HL-60/S4 (cell line): ENCODE results near the gene FRG2C.
"Not testable (repeated sequence)": the region's sequence is repeated elsewhere in the genome, so short reads cannot be mapped to it uniquely, and the experiment has no call there.

Source experiments
- in situ Hi-C: fragments of 300-500 bp; cut with MboI; formaldehyde crosslinking; loops from 2 replicates; pipeline ENCODE4 v1.14.3; 2022; ENCODE audit warnings: low sequenced_read_pairs

The FRG2C gene

DNA sequence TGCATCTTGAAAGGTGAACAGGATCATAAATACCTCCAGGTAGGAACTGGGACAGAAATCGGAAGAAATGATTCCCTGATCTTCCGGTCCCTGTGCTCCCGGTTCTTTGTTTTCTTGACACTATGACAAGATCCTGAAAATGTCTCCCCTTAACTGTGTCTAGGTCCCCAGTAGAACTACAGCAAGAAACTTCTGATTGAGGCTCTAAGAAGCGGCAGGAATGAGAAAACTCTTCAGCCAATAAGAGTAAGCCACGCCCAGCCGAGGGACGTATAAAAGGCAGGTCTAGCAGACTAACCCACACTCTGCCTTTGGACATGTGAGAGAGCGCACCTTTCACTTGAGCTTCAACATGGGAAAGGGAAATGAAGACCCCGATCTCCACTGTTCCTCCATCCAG is at the start of gene FRG2C:
FRG2C (plus strand) TSS at position 301 of the 400 bp plus-strand sequence; CDS start at position 353, 52 bp downstream.
- in situ Hi-C loops: not testable (repeated sequence)

GRCh38 chr3:75618666-75619305 is 45.3 kb upstream of the FRG2C start:
- in situ Hi-C loops: not testable (repeated sequence)

GRCh38 chr3:75619481-75620031 is 44.6 kb upstream of the FRG2C start:
- in situ Hi-C loops: not testable (repeated sequence)

GRCh38 chr3:75621772-75622171 is 42.4 kb upstream of the FRG2C start:
- in situ Hi-C loops: not testable (repeated sequence)

DNA sequence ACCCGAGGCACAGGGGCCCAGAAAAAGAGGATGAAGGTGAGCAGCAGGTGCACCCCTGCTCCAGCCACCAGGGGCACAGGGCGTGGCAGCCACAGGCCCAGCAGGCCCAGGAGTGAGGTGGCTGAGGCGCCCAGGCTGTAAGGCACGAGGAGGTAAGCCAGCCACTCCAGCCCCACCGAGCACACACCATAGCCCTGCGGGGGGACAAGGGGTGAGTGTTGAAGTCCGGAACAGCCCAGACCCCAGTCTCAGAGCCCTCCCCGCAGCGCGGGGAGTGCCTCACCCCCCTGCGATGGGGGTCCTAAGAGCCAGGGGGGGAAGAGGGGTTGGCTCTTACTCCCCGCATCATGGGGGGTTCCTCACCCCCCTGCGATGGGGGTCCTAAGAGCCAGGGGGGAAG is 40.5 kb upstream of the FRG2C start:
- in situ Hi-C loops: not testable (repeated sequence)

DNA sequence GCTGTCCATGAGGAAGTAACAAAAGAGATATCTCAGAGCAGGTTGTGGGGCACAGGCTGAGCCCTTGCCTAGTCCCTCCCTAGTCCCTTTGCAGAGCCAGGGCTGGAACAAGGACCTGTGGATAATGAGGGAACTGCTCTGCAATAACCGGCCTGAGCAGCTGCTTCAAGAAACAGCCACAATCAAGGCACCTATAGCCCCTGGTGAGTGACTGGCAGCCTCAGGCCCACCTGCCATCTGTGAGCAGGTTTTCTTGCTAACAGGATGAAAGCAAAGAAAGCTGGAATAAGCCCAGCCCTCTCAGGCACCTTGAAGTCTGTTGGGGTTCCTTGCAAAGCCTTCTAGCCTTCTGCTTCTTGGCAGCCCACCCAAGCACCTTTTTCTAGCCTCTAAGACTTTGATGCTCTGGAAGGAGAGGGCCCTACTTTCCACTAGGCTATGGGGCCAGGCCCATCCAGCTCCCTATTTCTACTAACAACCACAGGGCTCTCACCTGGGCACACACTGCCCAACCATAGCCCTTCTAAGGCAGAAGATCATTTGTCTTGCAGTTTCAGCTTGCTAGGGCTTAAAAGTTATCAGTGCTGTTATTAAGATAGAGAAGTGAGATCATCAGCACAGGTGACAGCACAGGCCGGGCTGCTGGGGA is 33.1 kb upstream of the FRG2C start:
- in situ Hi-C loops: not testable (repeated sequence)

DNA sequence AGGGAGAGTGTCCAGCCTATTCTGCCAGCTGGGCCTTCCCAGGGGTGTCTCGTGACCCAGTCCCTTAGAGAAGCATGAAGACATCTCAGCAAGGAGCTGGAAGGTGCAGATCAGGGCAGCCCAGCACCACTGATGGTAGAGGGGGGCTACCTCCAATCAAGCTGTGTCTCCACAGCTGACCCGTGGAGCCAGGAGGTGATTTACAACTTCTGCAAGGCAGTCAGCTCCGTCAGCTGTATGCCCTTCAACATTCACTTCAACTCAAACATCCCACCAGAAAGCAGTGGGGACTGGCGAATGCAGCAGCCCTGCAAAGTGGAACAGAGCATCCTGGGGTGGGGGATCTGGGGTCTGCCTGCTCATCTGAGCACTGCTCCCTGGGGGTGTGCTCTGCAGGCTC is 32.6 kb upstream of the FRG2C start:
- in situ Hi-C loops: no loop called here

DNA sequence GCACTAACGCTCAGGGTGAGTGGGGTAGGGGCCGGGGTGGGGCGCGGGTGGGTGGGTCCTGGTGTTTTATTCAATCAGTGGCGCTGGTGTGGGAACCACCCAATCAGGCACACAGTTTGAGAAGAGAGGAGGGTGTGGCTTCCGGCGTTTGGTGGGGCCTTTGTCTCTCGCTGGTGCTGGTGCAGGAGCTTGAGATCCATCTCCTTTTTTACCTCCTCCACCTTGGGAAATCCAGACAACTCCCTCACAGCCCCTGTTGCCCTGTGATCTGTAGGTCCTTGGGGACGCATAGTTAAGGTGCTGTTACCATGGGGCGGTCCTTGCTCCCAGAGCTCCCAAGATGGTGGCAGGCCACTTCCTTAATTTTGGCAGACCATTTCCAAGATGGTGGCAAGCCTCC is 25.2 kb upstream of the FRG2C start:
- in situ Hi-C loops: not testable (repeated sequence)

DNA sequence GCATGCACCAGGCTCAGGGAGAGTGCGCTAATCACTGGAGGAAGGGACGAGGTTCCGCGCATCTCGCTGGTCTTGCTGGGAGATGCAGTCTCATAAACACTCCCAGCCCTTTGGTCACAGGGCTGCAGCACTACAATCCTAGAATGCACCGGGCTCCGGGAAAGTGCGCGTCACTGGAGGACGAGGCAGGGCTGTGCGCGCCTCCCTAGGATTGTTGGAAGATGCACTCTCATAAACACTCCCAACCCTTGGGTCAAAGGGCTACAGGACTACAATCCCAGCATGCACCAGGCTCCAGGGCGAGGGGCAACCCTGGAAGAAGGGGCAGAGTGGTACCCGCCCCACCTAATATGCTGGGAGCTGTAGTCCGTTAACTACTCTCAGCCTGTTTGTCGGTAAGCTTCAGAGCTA is 23.0 kb upstream of the FRG2C start:
- in situ Hi-C loops: not testable (repeated sequence)

DNA sequence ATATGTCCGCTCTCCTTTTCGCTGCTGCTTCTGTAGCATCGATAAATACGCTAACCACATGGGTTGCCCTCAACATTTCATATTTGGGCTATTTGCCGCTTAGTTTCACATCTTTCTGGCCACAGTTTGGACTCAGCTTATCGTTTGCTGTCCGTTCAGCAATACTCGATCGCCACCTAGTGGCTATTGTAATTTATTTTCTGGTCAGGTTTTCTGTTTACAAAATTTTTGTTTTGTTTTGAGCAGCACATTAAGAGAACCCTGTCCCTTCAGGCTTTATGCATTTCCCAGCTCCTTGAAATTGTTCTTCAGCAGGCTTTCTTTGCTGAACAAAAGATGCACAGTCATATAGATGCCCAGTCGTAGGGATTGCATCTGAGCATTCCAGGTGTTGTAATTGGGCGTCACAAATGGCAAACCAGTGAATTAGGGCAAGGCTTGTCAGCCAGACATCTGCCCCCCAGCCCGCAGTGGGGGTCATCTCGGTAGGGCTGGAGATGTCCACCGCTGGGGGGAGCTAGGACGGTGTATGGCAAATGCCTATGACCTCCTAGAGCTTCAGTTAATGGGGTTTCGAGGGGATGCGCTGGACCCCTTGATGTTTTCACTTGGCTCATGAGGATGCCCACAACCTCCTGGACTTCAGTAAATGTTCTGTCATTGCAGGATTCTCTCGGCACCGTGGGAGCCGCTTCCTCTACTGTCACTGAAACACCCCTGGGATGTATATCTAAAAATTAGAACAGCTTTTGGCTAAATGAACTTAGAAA is 20.9 kb upstream of the FRG2C start:
- in situ Hi-C loops: not testable (repeated sequence)

DNA sequence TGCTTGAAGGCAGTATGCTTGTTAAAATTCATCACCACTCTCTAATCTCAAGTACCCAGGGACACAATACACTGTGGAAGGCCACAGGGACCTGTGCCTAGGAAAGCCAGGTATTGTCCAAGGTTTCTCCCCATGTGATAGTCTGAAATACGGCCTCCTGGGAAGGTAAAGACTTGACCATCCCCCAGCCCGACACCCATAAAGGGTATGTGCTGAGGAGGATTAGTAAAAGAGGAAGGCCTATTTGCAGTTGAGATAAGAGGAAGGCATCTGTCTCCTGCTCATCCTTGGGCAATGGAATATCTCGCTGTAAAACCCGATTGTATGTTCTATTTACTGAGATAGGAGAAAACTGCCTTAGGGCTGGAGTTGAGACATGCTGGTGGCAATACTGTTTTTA is 18.6 kb upstream of the FRG2C start:
- in situ Hi-C loops: not testable (repeated sequence)

DNA sequence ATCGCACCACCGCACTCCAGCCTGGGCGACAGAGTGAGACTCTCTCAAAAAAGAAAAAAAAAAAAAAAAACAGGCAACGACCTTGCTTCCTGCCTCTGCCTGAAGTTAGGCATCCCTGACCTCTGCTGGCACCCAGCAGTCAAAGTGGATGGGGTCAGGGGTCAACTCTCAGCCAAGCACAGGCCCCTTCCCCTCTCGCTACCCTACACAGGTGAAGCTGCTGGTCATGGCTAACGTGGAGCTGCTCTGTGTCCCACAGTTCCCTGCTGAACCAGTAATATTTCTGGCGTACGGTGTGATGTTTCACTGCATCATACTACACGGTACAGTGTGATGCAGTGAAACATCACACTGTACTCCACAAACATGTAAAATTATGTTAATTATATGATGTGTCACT is 13.9 kb upstream of the FRG2C start:
- in situ Hi-C loops: no loop called here

DNA sequence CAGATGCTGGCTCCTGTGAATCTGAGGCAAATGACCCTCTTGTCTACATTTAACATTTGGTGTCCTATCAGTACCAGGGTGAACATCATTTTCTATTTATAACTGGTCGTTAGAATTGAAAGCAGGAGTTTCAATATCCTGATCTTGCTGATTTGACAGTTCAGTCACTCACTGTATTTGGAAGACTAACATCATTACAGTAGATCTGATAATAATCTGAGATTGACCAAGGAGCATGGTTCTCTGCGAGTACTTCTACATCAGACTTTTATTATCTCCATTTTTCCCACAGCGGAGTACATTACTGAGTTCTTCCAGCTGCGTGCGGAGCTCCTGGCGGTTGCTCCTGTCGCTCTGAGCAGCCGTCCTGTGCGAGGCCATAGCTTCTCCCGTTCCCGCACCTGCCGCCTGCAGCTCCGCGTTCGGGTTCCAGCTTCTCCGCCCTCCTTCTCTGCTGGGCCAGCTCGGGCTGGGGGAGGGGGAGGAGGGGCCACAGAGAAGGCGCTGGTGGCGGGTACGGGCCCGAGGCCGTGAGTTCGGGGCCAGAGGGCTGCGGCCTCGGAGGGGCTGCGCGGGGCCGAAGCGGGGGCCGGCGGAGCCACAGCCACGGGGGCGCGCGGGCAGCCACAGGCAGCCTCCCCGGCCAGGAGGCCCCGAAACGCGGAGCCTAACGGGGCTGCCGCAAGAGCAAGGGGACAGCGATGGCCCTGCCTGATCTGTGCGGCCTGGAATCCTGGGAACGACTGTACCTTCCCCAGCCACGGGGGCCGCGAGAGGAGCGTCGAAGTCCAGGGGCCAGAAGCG is 8.8 kb upstream of the FRG2C start:
- in situ Hi-C loops: not testable (repeated sequence)

DNA sequence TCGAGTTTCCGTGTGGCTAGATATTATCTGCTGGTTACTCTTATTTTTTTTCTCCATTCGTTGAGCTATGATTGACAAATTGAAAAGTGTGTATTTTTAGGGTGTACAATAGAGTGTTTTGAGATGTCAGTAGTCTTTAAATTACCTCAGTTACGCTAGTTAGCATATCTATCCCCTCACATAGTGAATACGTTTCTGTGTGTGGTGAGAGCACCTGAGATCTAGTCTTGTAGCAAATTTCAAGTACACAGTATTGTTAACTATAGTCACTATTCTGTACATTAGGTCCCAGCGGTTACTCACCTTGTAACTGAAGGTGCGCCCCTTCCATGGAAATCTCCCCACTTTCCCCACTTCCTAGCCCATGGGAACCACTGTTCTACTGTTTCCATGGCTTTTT is 8.2 kb upstream of the FRG2C start:
- in situ Hi-C loops: not testable (repeated sequence)

GRCh38 chr3:75658411-75659107 is 5.6 kb upstream of the FRG2C start:
- in situ Hi-C loops: not testable (repeated sequence)

GRCh38 chr3:75659108-75659433 is 5.1 kb upstream of the FRG2C start:
- in situ Hi-C loops: not testable (repeated sequence)

DNA sequence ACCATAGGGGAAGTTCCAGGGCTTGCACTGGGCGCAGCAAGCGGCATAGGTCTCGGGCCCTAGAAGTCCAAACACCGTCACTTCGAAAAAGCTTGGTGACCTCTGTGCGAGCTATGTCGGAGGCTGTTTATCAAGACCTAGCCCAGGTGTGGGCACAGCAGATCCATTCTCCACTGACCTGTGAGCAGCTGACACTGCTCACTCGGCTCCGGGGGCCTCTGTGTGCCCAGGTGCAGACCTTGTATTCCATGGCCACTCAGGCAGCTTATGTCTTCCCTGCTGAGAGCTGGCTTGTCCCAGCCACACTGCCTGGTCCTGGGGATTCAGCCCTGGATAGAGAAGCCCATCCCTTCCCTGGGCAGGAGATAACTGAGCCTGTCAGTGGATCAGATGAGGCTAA is 1.5 kb downstream of the FRG2C start:
- in situ Hi-C loops: not testable (repeated sequence)

DNA sequence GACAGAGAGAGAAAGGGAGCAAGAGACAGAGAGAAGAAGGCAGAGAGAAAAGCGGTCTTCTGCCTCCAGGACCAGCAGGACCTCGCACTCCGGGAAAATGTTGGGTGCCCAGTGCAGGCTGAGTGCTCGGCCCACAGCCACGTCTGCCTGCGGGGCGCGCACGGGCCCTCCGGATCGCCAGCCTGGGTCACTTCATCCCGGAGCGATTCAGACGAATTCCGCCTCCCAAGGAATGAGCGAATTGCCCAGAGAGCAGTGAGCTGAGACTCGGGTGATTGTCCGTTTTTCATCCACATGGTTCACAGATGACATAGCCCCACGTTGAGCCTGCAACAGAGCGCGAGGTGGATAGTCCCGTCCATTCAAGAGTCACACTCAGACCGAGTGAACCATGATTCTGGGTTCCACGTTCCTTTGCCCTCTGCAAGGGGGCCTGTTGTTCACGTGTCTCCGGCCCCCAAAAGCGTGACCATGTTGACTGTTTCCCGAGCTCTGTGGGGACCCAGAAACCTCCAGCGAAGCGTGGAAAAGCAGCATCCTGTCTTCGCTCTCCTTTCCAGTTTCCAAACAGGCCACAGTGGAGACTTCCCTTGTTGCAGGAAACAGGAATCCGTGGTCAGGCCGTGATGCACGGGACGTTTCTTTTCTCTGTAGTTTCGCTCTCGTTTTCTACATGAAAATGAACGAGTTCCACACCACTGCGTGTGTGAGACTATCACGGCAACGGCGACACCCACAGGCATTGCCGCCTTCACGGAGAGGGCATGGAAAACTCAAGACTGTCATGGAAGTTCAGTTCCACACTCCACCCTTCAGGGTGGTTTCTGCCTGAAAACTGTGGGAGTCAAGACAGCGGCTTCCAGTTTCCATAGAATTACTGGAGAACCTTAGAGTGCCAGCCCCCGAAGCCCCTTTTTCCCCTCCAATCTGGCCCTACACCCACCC is 3.9 kb downstream of the FRG2C start:
- in situ Hi-C loops: not testable (repeated sequence)

GRCh38 chr3:75668759-75669347 is 4.7 kb downstream of the FRG2C start:
- in situ Hi-C loops: not testable (repeated sequence)
